Measurements from ENCODE around the gene CHID1. TPM values are rescaled to one million over a fixed set of nuclear protein-coding genes. Genes with fewer than 3 reads are reported as not detected.

The CHID1 gene
- total and polyA plus RNA-seq, 2 of the 8 experiments (the other 6 are each of a cell fraction or from before 2014, with no cell fraction given) = 81.2 to 88.5 TPM

- TF ChIP-seq NRF1 (IDR thresholded peaks at IDR 0.05; ENCODE audit: low read depth, low read length) = no peak
- no peak for TF ChIP-seq JUN (IDR thresholded peaks at IDR 0.05; ENCODE audit: low read depth, low read length)
- no peak for TF ChIP-seq CBX5 (IDR thresholded peaks at IDR 0.05; ENCODE audit: low read depth, low read length)
- no peak for TF ChIP-seq KDM1A (IDR thresholded peaks at IDR 0.05; ENCODE audit: borderline replicate concordance, low read length)
- no peak for TF ChIP-seq SP4 (IDR thresholded peaks at IDR 0.05; ENCODE audit: low read length)
- no peak for TF ChIP-seq CBX8 (IDR thresholded peaks at IDR 0.05; ENCODE audit: borderline replicate concordance, low read depth, low read length)
- no peak for TF ChIP-seq CTCF (IDR thresholded peaks at IDR 0.05; ENCODE audit: control extremely low read depth in 1 of 3, insufficient read depth in 1 of 3, low read depth in 1 of 3, low read length in 3 of 3)
- TF ChIP-seq CHD1 (IDR thresholded peaks at IDR 0.05; ENCODE audit: low read depth, low read length) = no peak
- no peak for TF ChIP-seq KDM5A (IDR thresholded peaks at IDR 0.05; ENCODE audit: low read length)
- no peak for TF ChIP-seq NANOG (IDR thresholded peaks at IDR 0.05; ENCODE audit: insufficient read depth, low read depth, low read length, poor library complexity, severe bottlenecking)
- TF ChIP-seq BRCA1 (IDR thresholded peaks at IDR 0.05; ENCODE audit: low read depth, low read length) = no peak
- no peak for TF ChIP-seq SP2 (IDR thresholded peaks at IDR 0.05; ENCODE audit: low read length)
- TF ChIP-seq EGR1 (IDR thresholded peaks at IDR 0.05; ENCODE audit: borderline replicate concordance, low read depth, low read length) = no peak
- no peak for TF ChIP-seq KDM4A (IDR thresholded peaks at IDR 0.05; ENCODE audit: low read depth, low read length, severe bottlenecking)
- no peak for TF ChIP-seq CHD2 (IDR thresholded peaks at IDR 0.05; ENCODE audit: low read length)
- TF ChIP-seq SIX5 (IDR thresholded peaks at IDR 0.05; ENCODE audit: low read depth, low read length) = no peak
- TF ChIP-seq EZH2 (IDR thresholded peaks at IDR 0.05; ENCODE audit: low read depth, low read length, severe bottlenecking) = no peak
- TF ChIP-seq ASH2L (IDR thresholded peaks at IDR 0.05; ENCODE audit: low read length) = peak; percentile 12
- TF ChIP-seq GABPA (IDR thresholded peaks at IDR 0.05; ENCODE audit: borderline replicate concordance, insufficient read depth, low read length) = no peak
- no peak for TF ChIP-seq FOSL1 (IDR thresholded peaks at IDR 0.05; ENCODE audit: insufficient read depth, low read depth, low read length)
- TF ChIP-seq TAF7 (optimal IDR thresholded peaks at IDR 0.05; ENCODE audit: borderline replicate concordance, low read depth, low read length) = no peak
- TF ChIP-seq RXRA (IDR thresholded peaks at IDR 0.05; ENCODE audit: insufficient read depth, low read depth, low read length) = no peak
- TF ChIP-seq ATF2 (IDR thresholded peaks at IDR 0.05; ENCODE audit: low read length) = no peak
Measured at GRCh38 chr11:829847-830294, 80.7 kb downstream of the CHID1 start (continued).
